ENCODE measurements around the gene SPEG.

Gene SPEG

GRCh38 chr2:219434718-219435525, at the start of gene SPEG:
Gene SPEG (plus strand): TSS chr2:219434843. CDS start chr2:219434978, 135 bp downstream.
- in situ Hi-C loops (cut with MboI; ENCODE audit: low sequenced_read_pairs, unreplicated experiment): no loop called here
- no peak for DNase-seq (ENCODE audit: low spot score)
- no peak for TF ChIP-seq CTCF (IDR thresholded peaks at IDR 0.05; ENCODE audit: borderline replicate concordance, control extremely low read depth, extremely low read depth, insufficient read depth, missing control alignments)

DNA sequence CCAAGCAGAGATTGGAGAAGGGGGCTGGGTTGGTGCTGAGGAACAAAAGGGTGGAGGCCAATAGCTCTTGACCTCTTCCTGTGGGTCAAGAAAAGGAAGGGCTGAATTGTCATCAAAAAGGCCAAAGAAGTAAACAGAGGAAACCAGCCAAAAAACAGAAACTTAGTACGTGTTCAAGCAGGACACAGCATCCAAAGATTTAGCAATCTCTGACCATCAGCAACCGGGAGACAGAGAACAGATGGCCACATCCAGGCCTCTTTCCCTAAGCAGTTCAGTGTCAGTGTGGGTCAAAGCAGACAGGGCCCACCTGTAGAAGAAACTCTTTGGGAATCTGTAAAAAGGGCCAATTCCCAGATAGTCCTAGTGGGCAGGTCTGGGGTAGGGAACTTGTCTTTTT, 49.8 kb upstream of the SPEG start:
- in situ Hi-C loops (cut with MboI; ENCODE audit: low sequenced_read_pairs, unreplicated experiment): no loop called here
- no peak for DNase-seq (ENCODE audit: low spot score)
- TF ChIP-seq CTCF (IDR thresholded peaks at IDR 0.05; ENCODE audit: borderline replicate concordance, control extremely low read depth, extremely low read depth, insufficient read depth, missing control alignments): no peak

GRCh38 chr2:219385958-219386520, 48.6 kb upstream of the SPEG start:
- in situ Hi-C loops (cut with MboI; ENCODE audit: low sequenced_read_pairs, unreplicated experiment): no loop called here
- no peak for DNase-seq (ENCODE audit: low spot score)
- no peak for TF ChIP-seq CTCF (IDR thresholded peaks at IDR 0.05; ENCODE audit: borderline replicate concordance, control extremely low read depth, extremely low read depth, insufficient read depth, missing control alignments)

- no peak for TF ChIP-seq CTCF (IDR thresholded peaks at IDR 0.05; ENCODE audit: borderline replicate concordance, control extremely low read depth, extremely low read depth, insufficient read depth, missing control alignments)
- no peak for DNase-seq (ENCODE audit: low spot score)
- in situ Hi-C loops (cut with MboI; ENCODE audit: low sequenced_read_pairs, unreplicated experiment): no loop called here
Measured at GRCh38 chr2:219386532-219387280, 47.9 kb upstream of the SPEG start.

- in situ Hi-C loops (cut with MboI; ENCODE audit: low sequenced_read_pairs, unreplicated experiment): no loop called here
- no peak for TF ChIP-seq CTCF (IDR thresholded peaks at IDR 0.05; ENCODE audit: borderline replicate concordance, control extremely low read depth, extremely low read depth, insufficient read depth, missing control alignments)
- peak; percentile 99 for DNase-seq (ENCODE audit: low spot score)
Measured at GRCh38 chr2:219387306-219388120, 47.1 kb upstream of the SPEG start, which contains the start of gene DNPEP. Gene DNPEP (minus strand): TSS chr2:219387912. CDS start chr2:219387794, 118 bp downstream.
